Upper lobe of right lung (tissue), 1 donor: Measurements from ENCODE around the gene TSPAN15. TPM values are rescaled to one million over a fixed set of nuclear protein-coding genes. Genes with fewer than 3 reads are reported as not detected.
A peak's percentile ranks its signal among the peaks of the same experiment; 100 is the strongest.
"Not testable (repeated sequence)": the region's sequence is repeated elsewhere in the genome, so short reads cannot be mapped to it uniquely, and the experiment has no call there.

ENCODE experiments used
- ATAC-seq: fragments of 200-7000 bp; cut with Tn5 transposase; one replicate; pipeline ENCODE4 v1.9.1; 2020; ENCODE audit warnings: mild to moderate bottlenecking, moderate library complexity
- DNase-seq: peaks from one replicate; pipeline ENCODE4 v3.0.0-alpha.2; 2020
- H3K27ac ChIP-seq: fragments of 200-600 bp; one replicate; pipeline ENCODE4 v1.8.0; 2022
- H3K27me3 ChIP-seq: fragments of 200-600 bp; one replicate; pipeline ENCODE4 v1.8.0; 2022; ENCODE audit warnings: mild to moderate bottlenecking
- H3K36me3 ChIP-seq: fragments of 200-600 bp; one replicate; pipeline ENCODE4 v1.8.0; 2022
- H3K4me1 ChIP-seq: fragments of 200-600 bp; one replicate; pipeline ENCODE4 v1.8.0; 2022
- H3K4me3 ChIP-seq: fragments of 200-600 bp; one replicate; pipeline ENCODE4 v1.8.0; 2022; ENCODE audit warnings: mild to moderate bottlenecking
- H3K9me3 ChIP-seq: fragments of 200-600 bp; one replicate; pipeline ENCODE4 v1.8.0; 2022
- CTCF ChIP-seq: fragments of 200-600 bp; IDR thresholded peaks from one replicate; pipeline ENCODE4 v1.8.0; 2022; ENCODE audit warnings: antibody characterized with exemption
- intact Hi-C: fragments of 100-400 bp; cut with DNase I; formaldehyde crosslinking; loops from one replicate; pipeline ENCODE4 v1.11.0; 2022
- total RNA-seq: library from RNA; stranded (reverse); fragmentation: NEBNext Ultra II Directional; extraction: Animal tissue kit (Norgen Biotek cat#: 25700); gene quantifications from one replicate; pipeline ENCODE4 v1.2.1, GENCODE V29; 2021
- donor health status: DM: no; HTN: yes; CAD: no; lungs with severe emphysema.

TSPAN15 gene
- total RNA-seq, 1 donor from 2014 or later: 47.3 TPM

DNA sequence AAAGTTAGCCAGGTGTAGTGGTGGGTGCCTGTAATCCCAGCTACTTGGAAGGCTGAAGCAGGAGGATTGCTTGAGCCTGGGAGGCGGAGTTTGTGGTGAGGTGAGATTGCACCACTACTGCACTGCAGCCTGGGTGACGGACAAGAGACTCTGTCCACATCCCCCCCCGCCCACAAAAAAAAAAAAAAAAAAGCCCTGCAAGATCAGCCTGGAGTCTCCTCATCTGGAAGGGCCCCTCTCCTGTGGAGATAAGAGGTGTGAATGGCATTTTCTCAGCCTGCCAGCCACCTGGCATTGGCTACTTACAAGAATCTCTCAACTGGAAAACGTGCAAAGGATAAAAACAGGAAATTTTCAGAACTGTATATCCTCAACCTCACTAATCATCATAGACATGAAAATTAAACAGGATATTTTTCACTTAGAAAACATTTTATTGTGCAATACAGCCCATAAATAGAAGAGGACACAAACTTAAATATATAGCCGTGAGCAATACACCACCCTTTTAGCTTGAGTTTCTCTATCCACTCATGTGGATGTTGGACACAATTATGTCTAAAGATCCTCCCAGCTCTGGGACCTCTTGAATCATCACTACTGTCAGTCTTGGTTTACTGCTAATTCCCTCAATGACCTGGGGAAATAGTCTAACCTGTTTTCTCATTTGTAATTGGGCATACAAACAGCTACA lies 11.3 kb upstream of the TSPAN15 start:
- Histone ChIP-seq H3K27ac (peak overlapping the region; percentile 81), H3K27me3 (no peaks in the 10 kb centered on the region), H3K9me3 (no peaks in the 10 kb centered on the region), H3K36me3 (no peaks in the 10 kb centered on the region), H3K4me1 (peaks cover 24% of the 10 kb centered on the region), H3K4me3 (no peak overlapping the region)
- DNase-seq: peak; percentile 84
- peak; percentile 87 for ATAC-seq
- intact Hi-C loops: no loop called here
- no peak for TF ChIP-seq CTCF

DNA sequence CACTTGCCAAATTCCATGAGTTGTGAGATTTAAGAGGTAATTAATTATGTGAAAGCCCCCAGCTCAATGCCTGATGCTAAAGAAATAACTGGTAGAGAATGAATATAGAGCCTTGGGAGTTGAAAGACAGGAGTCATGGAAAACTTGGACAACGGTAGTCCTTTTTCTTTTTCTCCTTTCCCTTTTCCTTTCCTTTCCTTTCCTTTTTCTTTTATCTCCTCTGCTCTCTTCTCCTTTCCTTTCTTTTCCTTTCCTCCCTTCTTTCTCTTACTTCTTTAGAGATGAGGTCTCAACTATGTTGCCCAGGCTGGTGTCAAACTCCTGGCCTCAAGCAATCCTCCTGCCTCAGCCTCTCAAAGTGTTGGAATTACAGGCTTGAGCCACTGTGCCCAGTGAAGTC lies 7.9 kb upstream of the TSPAN15 start:
- no peaks in the 10 kb centered on the region for H3K27me3 ChIP-seq
- ATAC-seq (no peak), DNase-seq (peak; percentile 8)
- no peaks in the 10 kb centered on the region for H3K9me3 ChIP-seq
- H3K27ac ChIP-seq: no peak overlapping the region
- TF ChIP-seq CTCF: no peak
- H3K4me1 ChIP-seq: peaks cover 20% of the 10 kb centered on the region
- no peak overlapping the region for H3K4me3 ChIP-seq
- H3K36me3 ChIP-seq: no peaks in the 10 kb centered on the region
- intact Hi-C loops: no loop called here

GRCh38 chr10:69445041-69445440 lies 6.2 kb upstream of the TSPAN15 start:
- intact Hi-C loops: no loop called here
- Histone ChIP-seq H3K4me1 (peaks cover 12% of the 10 kb centered on the region), H3K27me3 (no peaks in the 10 kb centered on the region), H3K27ac (no peak overlapping the region), H3K9me3 (no peaks in the 10 kb centered on the region), H3K36me3 (no peaks in the 10 kb centered on the region), H3K4me3 (no peak overlapping the region)
- no peak for TF ChIP-seq CTCF
- ATAC-seq (peak; percentile 14), DNase-seq (no peak)

DNA sequence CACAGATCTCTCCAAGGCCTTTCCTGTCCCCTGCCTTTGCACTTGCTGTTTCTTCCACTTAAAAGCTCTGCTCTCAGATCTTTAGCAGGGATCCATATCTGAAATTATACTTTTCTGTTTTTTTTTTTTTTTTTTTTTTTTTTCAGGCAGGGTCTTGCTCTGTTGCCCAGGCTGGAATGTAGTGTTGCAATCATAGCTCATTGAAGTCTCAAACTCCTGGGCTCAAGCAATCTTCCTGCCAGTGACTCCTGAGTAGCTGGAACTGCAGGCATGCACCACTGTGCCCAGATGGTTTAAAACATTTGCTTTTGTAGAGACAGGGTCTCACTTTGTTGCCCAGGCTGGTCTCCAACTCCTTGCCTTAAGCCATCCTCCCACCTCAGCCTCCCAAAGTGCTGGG lies 5.0 kb upstream of the TSPAN15 start:
- H3K27ac ChIP-seq: no peak overlapping the region
- H3K36me3 ChIP-seq: no peaks in the 10 kb centered on the region
- peak; percentile 19 for DNase-seq
- H3K9me3 ChIP-seq: no peaks in the 10 kb centered on the region
- TF ChIP-seq CTCF: no peak
- H3K4me3 ChIP-seq: no peak overlapping the region
- ATAC-seq: no peak
- intact Hi-C loops: no loop called here
- peaks cover 21% of the 10 kb centered on the region for H3K4me1 ChIP-seq
- H3K27me3 ChIP-seq: no peaks in the 10 kb centered on the region

- DNase-seq (no peak), ATAC-seq (no peak)
- Histone ChIP-seq H3K9me3 (no peaks in the 10 kb centered on the region), H3K27me3 (no peaks in the 10 kb centered on the region), H3K36me3 (no peaks in the 10 kb centered on the region), H3K4me3 (no peak overlapping the region), H3K27ac (no peak overlapping the region), H3K4me1 (peaks cover 21% of the 10 kb centered on the region)
- no peak for TF ChIP-seq CTCF
- intact Hi-C loops: no loop called here
Measured at GRCh38 chr10:69446650-69447151, 4.6 kb upstream of the TSPAN15 start.

DNA sequence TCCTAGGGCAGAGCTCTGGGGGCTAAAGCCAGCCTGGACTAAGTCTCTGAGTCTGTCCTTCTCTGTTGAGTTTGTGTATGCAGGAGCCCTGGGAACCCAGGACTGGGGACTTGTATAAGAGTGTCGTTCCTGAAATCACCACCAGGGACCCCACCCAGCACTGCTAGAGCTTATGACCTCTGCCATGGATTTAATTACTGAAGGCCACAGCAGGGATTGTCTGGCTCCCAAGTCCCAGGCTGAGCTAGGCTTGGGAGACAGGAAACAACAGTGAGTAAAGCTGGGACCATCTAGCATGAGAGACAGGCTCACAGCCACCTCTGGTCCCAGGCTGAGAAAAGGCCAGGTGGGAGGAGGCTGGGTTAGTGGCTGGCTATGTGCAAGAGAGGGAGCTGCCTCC lies 1.4 kb upstream of the TSPAN15 start:
- H3K36me3 ChIP-seq: no peaks in the 10 kb centered on the region
- H3K4me3 ChIP-seq: no peak overlapping the region
- H3K4me1 ChIP-seq: peaks cover 26% of the 10 kb centered on the region
- no peaks in the 10 kb centered on the region for H3K9me3 ChIP-seq
- peak; percentile 66 for DNase-seq
- H3K27me3 ChIP-seq: no peaks in the 10 kb centered on the region
- H3K27ac ChIP-seq: peak overlapping the region; percentile 60
- ATAC-seq: peak; percentile 69
- intact Hi-C loops: no loop called here
- TF ChIP-seq CTCF: peak; percentile 66

DNA sequence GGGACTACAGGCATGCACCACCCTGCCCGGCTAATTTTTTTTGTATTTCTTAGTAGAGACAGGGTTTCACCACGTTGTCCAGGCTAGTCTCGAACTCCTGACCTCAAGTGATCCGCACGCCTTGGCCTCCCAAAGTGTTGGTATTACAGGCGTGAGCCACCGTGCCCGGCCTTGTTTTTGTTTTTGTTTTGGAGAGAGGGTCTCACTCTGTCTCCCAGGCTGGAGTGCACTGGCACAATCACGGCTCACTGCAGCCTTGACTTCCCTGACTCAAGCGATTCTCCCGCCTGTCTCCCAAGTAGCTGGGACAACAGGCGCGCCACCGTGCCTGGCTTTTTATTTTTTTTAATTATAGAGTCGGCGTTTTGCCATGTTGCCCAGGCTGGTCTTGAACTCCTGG lies 870 bp upstream of the TSPAN15 start:
- H3K27me3 ChIP-seq, ATAC-seq, H3K36me3 ChIP-seq, intact Hi-C loops, H3K4me3 ChIP-seq, H3K9me3 ChIP-seq: not testable (repeated sequence)
- peak overlapping the region; percentile 60 for H3K27ac ChIP-seq
- DNase-seq: peak; percentile 58
- peaks cover 26% of the 10 kb centered on the region for H3K4me1 ChIP-seq
